ENCODE data around the gene TRANK1.

TRANK1 gene

GRCh38 chr3:36833160-36833814 lies 111.6 kb downstream of the TRANK1 start:
- DNase-seq: no peak

- DNase-seq: no peak
Measured at GRCh38 chr3:36832406-36832805, 112.4 kb downstream of the TRANK1 start.

GRCh38 chr3:36827133-36827532 lies 117.7 kb downstream of the TRANK1 start:
- no peak for DNase-seq

- no peak for DNase-seq
Measured at GRCh38 chr3:36826240-36826639, 118.6 kb downstream of the TRANK1 start.

GRCh38 chr3:36824443-36824842 lies 120.4 kb downstream of the TRANK1 start:
- no peak for DNase-seq

- no peak for DNase-seq
Measured at GRCh38 chr3:36823806-36824205, 121.0 kb downstream of the TRANK1 start.

- DNase-seq: no peak
Measured at GRCh38 chr3:36820083-36820482, 124.8 kb downstream of the TRANK1 start.

GRCh38 chr3:36817806-36818533 lies 126.9 kb downstream of the TRANK1 start:
- DNase-seq: no peak

GRCh38 chr3:36815375-36815774 lies 129.5 kb downstream of the TRANK1 start:
- no peak for DNase-seq

GRCh38 chr3:36814776-36815175 lies 130.1 kb downstream of the TRANK1 start:
- no peak for DNase-seq

- DNase-seq: no peak
Measured at GRCh38 chr3:36814066-36814717, 130.7 kb downstream of the TRANK1 start.

- no peak for DNase-seq
Measured at GRCh38 chr3:36813305-36813704, 131.5 kb downstream of the TRANK1 start.

GRCh38 chr3:36812240-36812639 lies 132.6 kb downstream of the TRANK1 start:
- no peak for DNase-seq

GRCh38 chr3:36811768-36812167 lies 133.1 kb downstream of the TRANK1 start:
- DNase-seq: no peak

- DNase-seq: no peak
Measured at GRCh38 chr3:36804295-36805055, 140.4 kb downstream of the TRANK1 start.

- no peak for DNase-seq
Measured at GRCh38 chr3:36803091-36803791, 141.6 kb downstream of the TRANK1 start.

- no peak for DNase-seq
Measured at GRCh38 chr3:36800533-36801116, 144.2 kb downstream of the TRANK1 start.

- DNase-seq: no peak
Measured at GRCh38 chr3:36796881-36797280, 148.0 kb downstream of the TRANK1 start.

- DNase-seq: no peak
Measured at GRCh38 chr3:36796161-36796560, 148.7 kb downstream of the TRANK1 start.

- DNase-seq: no peak
Measured at GRCh38 chr3:36795622-36796021, 149.2 kb downstream of the TRANK1 start.

GRCh38 chr3:36792342-36792741 lies 152.5 kb downstream of the TRANK1 start:
- no peak for DNase-seq

- no peak for DNase-seq
Measured at GRCh38 chr3:36790765-36791164, 154.1 kb downstream of the TRANK1 start.
